GM18511 (cell line): Measurements from ENCODE around the gene MTARC2.
"Not testable (repeated sequence)": the region's sequence is repeated elsewhere in the genome, so short reads cannot be mapped to it uniquely, and the experiment has no call there.

Experiments used
- ATAC-seq: cut with Tn5 transposase; IDR thresholded peaks from one replicate; pipeline ENCODE4 v1.9.1; 2021; ENCODE audit warnings: mild to moderate bottlenecking, moderate library complexity; ENCODE audit not compliant: unreplicated experiment

The MTARC2 gene

GRCh38 chr1:220748089-220748934 is at the start of gene MTARC2:
Gene MTARC2, plus strand, starts transcription at chr1:220748322. Its CDS starts 210 bp downstream, at chr1:220748532.
- ATAC-seq, result peak; percentile 94

GRCh38 chr1:220698607-220699016 is 49.5 kb upstream of the MTARC2 start:
- ATAC-seq, result no peak

GRCh38 chr1:220699044-220699443 is 49.1 kb upstream of the MTARC2 start:
- ATAC-seq, result no peak

- ATAC-seq, result no peak
Measured at GRCh38 chr1:220700556-220701179, 47.5 kb upstream of the MTARC2 start.

GRCh38 chr1:220701974-220702373 is 46.1 kb upstream of the MTARC2 start:
- peak; percentile 45 for ATAC-seq

- no peak for ATAC-seq
Measured at GRCh38 chr1:220702733-220703270, 45.3 kb upstream of the MTARC2 start.

- ATAC-seq, result no peak
Measured at GRCh38 chr1:220703305-220703704, 44.8 kb upstream of the MTARC2 start.

- ATAC-seq, result no peak
Measured at GRCh38 chr1:220705782-220706181, 42.3 kb upstream of the MTARC2 start.

GRCh38 chr1:220706480-220706879 is 41.6 kb upstream of the MTARC2 start:
- no peak for ATAC-seq

- ATAC-seq, result no peak
Measured at GRCh38 chr1:220707160-220707559, 41.0 kb upstream of the MTARC2 start.

- no peak for ATAC-seq
Measured at GRCh38 chr1:220708244-220708643, 39.9 kb upstream of the MTARC2 start.

- peak; percentile 29 for ATAC-seq
Measured at GRCh38 chr1:220708936-220709801, 39.0 kb upstream of the MTARC2 start.

GRCh38 chr1:220710333-220710732 is 37.8 kb upstream of the MTARC2 start:
- no peak for ATAC-seq

GRCh38 chr1:220711056-220711809 is 36.9 kb upstream of the MTARC2 start:
- ATAC-seq, result peak; percentile 92

GRCh38 chr1:220715986-220716385 is 32.1 kb upstream of the MTARC2 start:
- ATAC-seq, result not testable (repeated sequence)

- peak; percentile 85 for ATAC-seq
Measured at GRCh38 chr1:220717800-220718640, 30.1 kb upstream of the MTARC2 start.

- ATAC-seq, result not testable (repeated sequence)
Measured at GRCh38 chr1:220721266-220721665, 26.9 kb upstream of the MTARC2 start.

- no peak for ATAC-seq
Measured at GRCh38 chr1:220726634-220727033, 21.5 kb upstream of the MTARC2 start.

GRCh38 chr1:220727519-220727918 is 20.6 kb upstream of the MTARC2 start:
- no peak for ATAC-seq
